ENCODE data around the gene BTBD2.

BTBD2 gene

DNA sequence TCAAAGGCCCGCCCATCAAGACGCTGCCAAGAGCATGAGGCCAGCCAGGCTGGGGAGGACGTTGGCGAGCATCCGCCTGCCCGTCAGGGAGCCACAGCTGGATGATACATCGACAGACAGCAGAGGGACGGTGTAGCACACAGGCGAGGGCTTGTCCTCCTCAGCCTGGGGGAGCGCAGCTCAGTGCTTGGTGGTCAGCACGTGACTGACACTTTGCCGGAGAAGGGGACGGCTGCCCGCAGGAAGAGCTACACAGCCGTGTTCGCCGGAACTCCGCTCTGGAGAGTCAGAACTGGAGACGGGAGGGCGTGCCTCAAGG is 40.4 kb downstream of the BTBD2 start:
- no peak for DNase-seq (ENCODE audit: extremely low read depth, insufficient read length)
- TF ChIP-seq, protein P1, sequence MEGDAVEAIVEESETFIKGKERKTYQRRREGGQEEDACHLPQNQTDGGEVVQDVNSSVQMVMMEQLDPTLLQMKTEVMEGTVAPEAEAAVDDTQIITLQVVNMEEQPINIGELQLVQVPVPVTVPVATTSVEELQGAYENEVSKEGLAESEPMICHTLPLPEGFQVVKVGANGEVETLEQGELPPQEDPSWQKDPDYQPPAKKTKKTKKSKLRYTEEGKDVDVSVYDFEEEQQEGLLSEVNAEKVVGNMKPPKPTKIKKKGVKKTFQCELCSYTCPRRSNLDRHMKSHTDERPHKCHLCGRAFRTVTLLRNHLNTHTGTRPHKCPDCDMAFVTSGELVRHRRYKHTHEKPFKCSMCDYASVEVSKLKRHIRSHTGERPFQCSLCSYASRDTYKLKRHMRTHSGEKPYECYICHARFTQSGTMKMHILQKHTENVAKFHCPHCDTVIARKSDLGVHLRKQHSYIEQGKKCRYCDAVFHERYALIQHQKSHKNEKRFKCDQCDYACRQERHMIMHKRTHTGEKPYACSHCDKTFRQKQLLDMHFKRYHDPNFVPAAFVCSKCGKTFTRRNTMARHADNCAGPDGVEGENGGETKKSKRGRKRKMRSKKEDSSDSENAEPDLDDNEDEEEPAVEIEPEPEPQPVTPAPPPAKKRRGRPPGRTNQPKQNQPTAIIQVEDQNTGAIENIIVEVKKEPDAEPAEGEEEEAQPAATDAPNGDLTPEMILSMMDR (IDR thresholded peaks at IDR 0.05; ENCODE audit: insufficient read depth, low read length, poor library complexity, severe bottlenecking): no peak
- no peaks in the 10 kb centered on the region for H3K27me3 ChIP-seq (replicated peaks; ENCODE audit: control insufficient read depth, insufficient read depth, low read length)
- peaks cover 30% of the 10 kb centered on the region for H3K36me3 ChIP-seq (ENCODE audit: control insufficient read depth, insufficient read depth, low read length)
- no peak overlapping the region for H3K4me3 ChIP-seq (replicated peaks; ENCODE audit: low read depth, low read length)

DNA sequence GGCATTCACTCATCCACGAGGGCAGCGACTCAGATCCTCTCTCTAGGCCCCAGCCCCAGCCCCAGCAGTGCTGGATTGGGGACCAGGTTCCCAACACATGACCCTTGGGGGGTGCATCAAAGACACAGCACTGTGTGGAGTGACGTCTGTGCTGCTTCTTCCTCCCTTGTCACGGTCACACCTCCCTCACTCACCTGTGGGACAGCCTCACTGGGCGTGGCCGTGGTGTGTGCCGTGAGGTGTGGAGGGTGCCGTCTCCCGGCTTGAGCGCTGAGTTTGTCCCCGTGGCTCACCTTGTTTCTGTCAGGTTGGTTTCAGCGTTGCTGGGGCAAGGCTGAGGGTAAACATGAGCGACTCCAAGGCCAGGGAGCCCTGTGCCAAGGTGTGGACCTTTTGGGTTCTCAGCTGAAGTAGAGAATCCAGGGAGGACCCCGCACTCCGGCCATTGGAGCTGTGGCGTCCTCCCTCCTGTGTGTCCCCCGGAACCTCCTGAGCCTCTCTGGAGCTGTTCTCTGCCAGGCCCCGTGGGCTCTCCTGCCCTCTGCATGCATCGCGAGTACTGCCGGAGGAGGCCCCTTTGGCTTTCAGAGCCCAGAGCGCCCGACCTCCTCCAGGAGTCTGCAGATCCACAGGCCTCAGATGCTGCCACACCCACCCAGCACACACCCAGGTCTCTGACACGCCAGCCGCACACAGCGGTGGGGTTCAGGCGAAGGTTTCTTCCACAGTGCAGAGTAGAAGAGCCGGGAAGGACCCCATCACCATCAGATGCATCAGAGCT is 40.9 kb downstream of the BTBD2 start:
- H3K4me3 ChIP-seq (replicated peaks; ENCODE audit: low read depth, low read length): no peak overlapping the region
- DNase-seq (ENCODE audit: extremely low read depth, insufficient read length): no peak
- H3K27me3 ChIP-seq (replicated peaks; ENCODE audit: control insufficient read depth, insufficient read depth, low read length): no peaks in the 10 kb centered on the region
- TF ChIP-seq, protein P1 (IDR thresholded peaks at IDR 0.05; ENCODE audit: insufficient read depth, low read length, poor library complexity, severe bottlenecking): no peak
- H3K36me3 ChIP-seq (ENCODE audit: control insufficient read depth, insufficient read depth, low read length): peaks cover 34% of the 10 kb centered on the region

DNA sequence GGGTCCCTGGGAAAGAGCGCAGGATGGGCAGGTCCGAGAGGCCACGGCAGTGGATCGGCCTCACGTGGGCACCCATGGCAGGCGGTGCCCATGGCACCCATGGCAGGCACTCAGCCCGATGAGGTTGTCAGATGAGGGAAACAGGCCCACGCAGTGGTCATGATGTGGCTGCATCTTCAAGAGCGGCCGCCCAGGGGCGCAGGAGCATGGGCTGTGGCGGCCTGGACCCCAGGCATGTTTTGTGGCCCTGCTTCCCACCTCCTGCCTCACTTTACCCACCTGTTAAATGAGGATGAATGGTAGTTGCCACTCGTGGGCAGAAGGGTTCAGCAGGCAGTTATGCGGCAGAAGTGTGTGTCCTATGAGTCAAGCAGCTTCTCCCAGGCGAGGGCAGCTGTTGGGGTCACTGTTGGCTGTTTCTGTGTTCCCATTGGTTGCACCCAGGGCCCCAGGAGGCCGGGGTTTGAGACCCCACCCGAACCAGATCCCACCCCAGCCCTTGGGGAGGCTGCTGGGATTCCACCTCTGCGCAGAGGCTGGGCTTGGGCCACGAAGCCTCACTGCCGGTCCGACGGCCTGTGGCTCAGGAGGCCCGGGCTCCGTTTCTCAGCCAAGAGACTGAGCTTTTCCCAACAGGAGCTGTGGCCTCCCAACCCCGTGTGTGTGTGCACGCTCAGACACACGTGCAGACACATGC is 44.6 kb downstream of the BTBD2 start:
- no peak for DNase-seq (ENCODE audit: extremely low read depth, insufficient read length)
- peaks cover 30% of the 10 kb centered on the region for H3K36me3 ChIP-seq (ENCODE audit: control insufficient read depth, insufficient read depth, low read length)
- TF ChIP-seq, protein P1 (IDR thresholded peaks at IDR 0.05; ENCODE audit: insufficient read depth, low read length, poor library complexity, severe bottlenecking): no peak

DNA sequence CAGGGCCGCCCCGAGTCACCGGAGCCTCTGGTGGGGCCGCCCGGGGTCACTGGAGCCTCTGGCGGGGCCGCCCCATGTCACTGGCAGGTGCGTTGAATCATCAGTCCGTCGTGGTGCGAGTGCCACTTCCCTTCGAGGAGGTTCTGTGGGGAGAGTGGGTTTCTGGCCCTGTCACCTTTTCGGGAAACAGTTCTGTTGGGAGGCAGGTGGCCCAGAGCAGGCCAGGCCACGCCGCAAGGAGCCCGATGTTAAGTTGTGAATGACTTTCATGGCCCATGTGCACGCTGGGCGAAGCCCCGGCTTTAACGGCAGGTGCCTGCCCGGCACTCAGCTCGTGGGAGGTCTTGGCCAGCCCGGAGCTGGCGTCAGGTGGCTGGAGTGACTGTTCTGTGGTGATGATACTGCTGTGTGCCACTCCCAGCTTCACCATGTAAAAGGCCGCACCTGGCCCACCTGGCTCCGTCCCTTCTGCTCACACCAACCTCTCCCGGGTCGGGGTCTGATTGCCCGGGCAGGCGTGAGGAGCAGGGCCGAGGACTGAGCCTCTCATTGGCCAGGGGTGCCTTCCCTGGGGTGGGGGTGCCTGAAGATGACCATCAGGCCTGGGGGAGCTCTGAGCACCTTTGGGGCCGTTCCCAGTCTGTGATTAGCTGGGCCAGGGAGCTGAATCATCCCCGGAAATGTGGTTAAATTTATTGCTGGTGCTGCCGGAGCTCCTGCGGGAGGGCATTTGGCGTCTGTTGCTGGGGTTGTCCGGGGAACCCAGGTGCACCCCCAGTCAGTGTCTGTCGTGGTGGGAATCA is 45.3 kb downstream of the BTBD2 start:
- no peak for DNase-seq (ENCODE audit: extremely low read depth, insufficient read length)
- TF ChIP-seq, protein P1 (IDR thresholded peaks at IDR 0.05; ENCODE audit: insufficient read depth, low read length, poor library complexity, severe bottlenecking): no peak
- Histone ChIP-seq H3K36me3 (ENCODE audit: control insufficient read depth, insufficient read depth, low read length) (peaks cover 28% of the 10 kb centered on the region), H3K4me3 (replicated peaks; ENCODE audit: low read depth, low read length) (no peak overlapping the region), H3K27me3 (replicated peaks; ENCODE audit: control insufficient read depth, insufficient read depth, low read length) (no peaks in the 10 kb centered on the region)

More for the DNA sequence above, 44.6 kb downstream of the BTBD2 start:
- Histone ChIP-seq H3K4me3 (replicated peaks; ENCODE audit: low read depth, low read length) (no peak overlapping the region), H3K27me3 (replicated peaks; ENCODE audit: control insufficient read depth, insufficient read depth, low read length) (no peaks in the 10 kb centered on the region)

DNA sequence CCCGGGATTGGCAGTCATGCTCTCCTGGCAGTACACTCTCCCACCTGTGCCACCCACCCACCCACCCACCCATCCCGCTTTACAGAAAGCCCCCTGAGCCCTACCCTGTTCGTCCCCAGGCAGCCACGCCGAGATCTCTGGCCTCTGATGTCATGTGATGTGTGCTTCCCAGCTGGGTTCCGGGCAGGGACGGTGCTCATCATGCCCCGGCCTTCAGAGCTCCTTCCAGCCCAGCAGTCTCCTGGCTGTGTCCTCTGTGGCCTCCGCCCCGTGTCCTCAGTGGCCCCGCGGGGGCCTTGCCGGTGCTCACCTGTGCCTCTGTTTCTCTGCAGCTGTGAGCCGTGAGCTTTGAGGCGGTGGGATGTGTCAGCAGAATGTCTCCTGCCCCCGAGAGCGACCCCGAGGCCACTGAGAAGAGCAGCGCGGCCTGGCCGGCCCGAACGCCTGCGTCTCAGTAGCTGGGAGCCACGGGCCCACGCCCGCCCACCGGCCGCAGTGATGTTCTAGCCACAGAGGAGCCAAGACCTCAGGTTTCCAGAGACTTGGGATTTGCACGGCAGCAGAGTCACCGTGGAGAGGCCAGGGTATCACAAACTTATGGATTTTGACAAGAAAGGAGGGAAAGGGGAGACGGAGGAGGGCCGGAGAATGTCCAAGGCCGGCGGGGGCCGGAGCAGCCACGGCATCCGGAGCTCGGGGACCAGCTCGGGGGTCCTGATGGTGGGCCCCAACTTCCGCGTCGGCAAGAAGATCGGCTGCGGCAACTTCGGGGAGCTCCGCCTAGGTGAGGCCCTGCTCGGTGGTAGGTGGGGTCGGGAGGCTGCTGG is 46.1 kb downstream of the BTBD2 start:
- TF ChIP-seq, protein P1 (IDR thresholded peaks at IDR 0.05; ENCODE audit: insufficient read depth, low read length, poor library complexity, severe bottlenecking): no peak
- no peaks in the 10 kb centered on the region for H3K27me3 ChIP-seq (replicated peaks; ENCODE audit: control insufficient read depth, insufficient read depth, low read length)
- no peak for DNase-seq (ENCODE audit: extremely low read depth, insufficient read length)
- H3K36me3 ChIP-seq (ENCODE audit: control insufficient read depth, insufficient read depth, low read length): peaks cover 21% of the 10 kb centered on the region
- H3K4me3 ChIP-seq (replicated peaks; ENCODE audit: low read depth, low read length): no peak overlapping the region

All from GM06990 (cell line).